GM20000 (cell line): ENCODE data around the gene IMP4.

ENCODE experiments used
- DNase-seq: peaks from one replicate; pipeline ENCODE4 v3.0.0; 2012; ENCODE audit warnings: low spot score
- CTCF ChIP-seq: IDR thresholded peaks from 2 replicates; pipeline ENCODE4 v1.5.1; 2012; ENCODE audit warnings: mild to moderate bottlenecking, control low read depth; ENCODE audit errors: extremely low read depth, missing control alignments

IMP4 gene

GRCh38 chr2:130351711-130352110 lies 9.0 kb downstream of the IMP4 start:
- DNase-seq, result no peak
- no peak for TF ChIP-seq CTCF

GRCh38 chr2:130352237-130352636 lies 9.5 kb downstream of the IMP4 start:
- TF ChIP-seq CTCF, result no peak
- DNase-seq, result no peak

- no peak for DNase-seq
Measured at GRCh38 chr2:130353291-130354138, 10.8 kb downstream of the IMP4 start.

GRCh38 chr2:130354139-130354428 lies 11.4 kb downstream of the IMP4 start:
- TF ChIP-seq CTCF, result no peak
- no peak for DNase-seq

More at GRCh38 chr2:130353291-130354138, 10.8 kb downstream of the IMP4 start:
- no peak for TF ChIP-seq CTCF

- TF ChIP-seq CTCF, result no peak
- no peak for DNase-seq
Measured at GRCh38 chr2:130355172-130355577, 12.5 kb downstream of the IMP4 start.

- peak; percentile 20 for TF ChIP-seq CTCF
- DNase-seq, result peak; percentile 92
Measured at GRCh38 chr2:130355578-130356431, 13.1 kb downstream of the IMP4 start, which contains the start of gene PTPN18. PTPN18 (plus strand) TSS chr2:130356056; CDS start chr2:130356108, 52 bp downstream.

- no peak for DNase-seq
- no peak for TF ChIP-seq CTCF
Measured at GRCh38 chr2:130357864-130358263, 15.2 kb downstream of the IMP4 start.
